ENCODE data around the gene MOCS3. TPM values are rescaled to one million over a fixed set of nuclear protein-coding genes. Genes with fewer than 3 reads are reported as not detected.
"Not testable (repeated sequence)": the region's sequence is repeated elsewhere in the genome, so short reads cannot be mapped to it uniquely, and the experiment has no call there.

MOCS3 gene
- total RNA-seq, 1 donor, result 11.0 TPM

- peak; percentile 90 to 97 (median 97) for DNase-seq (ENCODE audit: low read depth in 2 of 3, low spot score in 2 of 3)
These were observed 27.2 kb upstream of the MOCS3 start, which contains the start of gene ADNP for GRCh38 chr20:50931306-50932015. TSS of gene ADNP (minus strand) at chr20:50931437. CDS start at chr20:50903996, 27,441 bp downstream.

DNA sequence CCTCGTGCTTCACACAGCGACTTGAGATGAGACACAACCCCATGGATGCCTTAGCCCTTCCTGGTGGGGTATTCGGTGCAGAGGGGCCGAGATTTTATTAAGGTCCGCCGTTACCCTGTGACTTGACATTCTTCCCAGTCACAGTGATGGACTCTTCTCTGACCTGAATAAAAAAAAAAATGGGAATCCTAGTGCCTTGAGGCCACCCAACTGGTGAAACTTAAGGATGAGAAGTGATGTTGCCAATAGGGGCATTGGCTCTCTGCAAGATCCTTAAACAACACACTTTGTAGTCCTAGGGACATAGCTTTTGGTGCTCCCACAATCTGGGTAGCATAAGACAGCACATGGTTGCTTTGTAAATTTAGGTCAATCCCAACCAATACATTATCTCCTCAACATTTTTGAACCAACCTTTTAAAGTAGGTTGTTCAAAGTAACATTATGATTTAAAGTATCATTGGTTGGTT, 26.6 kb upstream of the MOCS3 start:
- DNase-seq (ENCODE audit: low read depth in 2 of 3, low spot score in 2 of 3), result no peak

DNA sequence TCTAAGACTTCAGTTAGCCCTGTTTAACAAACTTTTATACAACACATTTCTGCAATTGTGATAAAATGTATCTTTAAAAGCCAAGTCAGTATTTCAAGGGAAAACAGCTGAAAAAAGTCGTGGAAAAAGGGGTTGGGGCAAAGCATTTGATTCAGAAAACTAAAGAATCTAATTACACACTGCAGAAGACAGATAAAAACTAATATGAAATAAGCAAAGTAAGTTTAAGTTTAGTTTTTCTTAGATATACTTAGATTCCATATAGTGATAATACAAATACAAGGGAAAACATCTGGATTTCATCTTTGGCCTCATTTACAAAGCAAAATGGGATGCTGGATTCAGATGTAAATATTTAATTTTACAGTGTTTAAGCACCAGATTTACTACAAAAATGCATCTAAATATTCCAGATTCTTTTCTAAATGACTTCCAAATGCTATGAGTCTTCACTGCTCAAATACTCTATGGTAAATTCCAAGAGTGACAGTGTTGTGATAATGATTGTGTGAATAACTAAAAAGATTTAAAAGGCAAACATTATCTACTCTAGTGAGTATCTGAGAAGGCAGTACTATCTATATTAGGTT, 25.8 kb upstream of the MOCS3 start:
- DNase-seq (ENCODE audit: low read depth in 2 of 3, low spot score in 2 of 3), result no peak

GRCh38 chr20:50933589-50933988, 25.0 kb upstream of the MOCS3 start:
- no peak for DNase-seq (ENCODE audit: low read depth in 2 of 3, low spot score in 2 of 3)

GRCh38 chr20:50943069-50943468, 15.5 kb upstream of the MOCS3 start:
- no peak for DNase-seq (ENCODE audit: low read depth in 2 of 3, low spot score in 2 of 3)

DNA sequence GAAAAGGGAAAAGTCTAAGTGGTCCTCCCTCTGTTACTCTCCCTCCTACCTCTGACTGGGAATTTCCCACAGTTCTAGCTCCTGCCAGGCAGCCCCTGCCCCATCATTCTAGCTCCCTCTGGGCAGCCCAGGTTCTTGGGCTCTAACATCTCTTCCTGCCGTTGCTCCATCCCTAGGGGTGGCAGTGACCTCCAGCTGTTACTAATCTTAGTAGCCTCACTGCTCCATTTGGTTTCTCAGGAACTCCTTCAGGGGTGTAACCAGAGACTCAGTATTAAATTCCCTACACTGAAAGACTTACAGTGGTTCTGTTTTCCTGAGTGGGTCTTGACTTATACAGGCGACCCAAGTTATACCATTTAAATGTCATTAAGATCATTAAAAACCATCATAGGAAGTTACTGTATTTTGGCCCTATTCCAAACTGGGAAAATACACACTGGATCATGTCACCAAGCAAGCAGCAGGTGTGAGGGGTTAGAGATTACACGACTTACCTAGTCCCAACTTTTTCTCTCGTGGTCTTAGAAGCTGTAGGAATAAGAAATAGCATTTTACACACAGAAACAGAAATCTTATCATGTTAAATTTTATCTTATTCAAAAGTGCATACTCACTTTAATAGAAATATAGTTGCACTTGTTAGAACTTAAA, 10.4 kb upstream of the MOCS3 start:
- DNase-seq (ENCODE audit: low read depth in 2 of 3, low spot score in 2 of 3), result no peak

GRCh38 chr20:50953196-50953595, 5.4 kb upstream of the MOCS3 start:
- DNase-seq (ENCODE audit: low read depth in 2 of 3, low spot score in 2 of 3), result no peak

DNA sequence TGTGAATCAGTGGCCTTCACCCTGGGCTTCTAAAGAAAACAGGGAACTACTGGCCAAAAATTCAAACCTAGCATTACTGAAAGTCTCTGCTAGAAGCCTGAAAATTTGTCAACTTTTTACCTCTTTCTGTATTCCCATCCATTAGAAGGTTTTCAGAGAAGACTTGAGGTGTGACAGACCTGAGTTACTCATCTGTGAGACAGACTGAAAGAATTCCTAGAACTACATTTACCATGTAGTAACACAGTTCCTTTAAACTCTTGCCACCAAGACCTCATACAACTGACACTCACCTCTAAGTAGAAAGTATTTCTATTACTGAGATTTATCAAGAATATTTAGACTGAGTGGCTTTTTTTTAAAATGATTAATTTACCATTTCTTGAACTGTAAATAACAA, 4.8 kb upstream of the MOCS3 start:
- DNase-seq (ENCODE audit: low read depth in 2 of 3, low spot score in 2 of 3), result no peak

DNA sequence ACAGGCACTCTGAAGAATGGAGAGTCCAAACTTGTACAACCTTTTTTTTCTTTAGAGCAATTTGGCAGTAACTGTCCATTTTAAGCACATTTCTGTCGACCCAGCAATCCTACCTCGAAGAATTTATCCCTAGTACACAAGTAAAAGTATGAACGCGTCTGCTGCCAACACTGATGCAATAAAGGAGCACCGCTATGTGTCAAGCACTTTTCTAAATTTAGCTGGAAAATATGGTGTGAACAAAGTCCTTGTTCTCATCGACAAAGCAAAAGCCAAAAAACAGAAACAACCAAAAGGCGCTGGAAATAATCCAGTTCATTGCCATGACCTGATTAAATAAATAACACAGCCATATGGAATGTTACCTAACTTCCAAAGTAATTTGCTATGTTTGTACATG, 1.3 kb upstream of the MOCS3 start:
- no peak for DNase-seq (ENCODE audit: low read depth in 2 of 3, low spot score in 2 of 3)

DNA sequence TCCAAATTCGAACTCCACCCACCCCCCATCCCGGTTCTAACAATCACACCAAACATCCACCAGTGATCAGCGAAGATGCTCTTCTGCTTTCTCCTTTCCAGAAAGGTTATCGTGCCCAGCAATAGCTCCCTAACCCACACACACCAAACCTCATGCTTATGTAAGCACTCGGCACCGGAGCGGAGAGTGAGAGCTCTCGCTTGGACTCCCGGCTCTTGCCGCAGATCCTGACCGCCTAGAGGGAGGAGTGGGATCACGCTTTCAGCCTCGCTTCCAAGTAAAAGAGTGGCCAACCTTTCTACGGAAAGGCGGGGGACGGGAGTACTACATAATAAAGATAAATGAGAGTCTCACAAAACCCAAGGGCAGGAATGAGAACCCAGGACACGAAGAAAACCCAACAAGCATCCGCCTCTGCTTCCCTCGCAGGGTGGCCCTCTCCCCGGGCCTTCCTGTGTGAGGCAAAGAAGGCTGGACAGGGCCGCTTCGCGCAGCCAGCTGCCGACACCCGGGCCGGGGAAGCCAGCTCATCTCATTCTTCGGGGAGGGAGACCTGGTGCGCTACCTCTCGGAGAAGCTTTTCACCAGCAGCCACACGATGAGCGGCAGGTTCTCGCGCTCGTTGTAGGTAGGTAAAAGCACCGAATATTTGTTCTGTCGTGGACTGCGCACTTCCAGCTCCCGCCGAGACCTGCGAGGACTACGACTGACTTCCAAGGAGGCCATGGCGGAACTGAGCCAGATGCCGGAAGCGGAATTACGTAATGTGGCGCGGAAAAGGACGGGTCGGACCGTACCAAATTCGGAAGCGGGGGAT, 612 bp upstream of the MOCS3 start, which contains the start of gene DPM1:
Gene DPM1, minus strand, starts transcription at position 735 of the 817 bp plus-strand sequence. Its CDS starts 9 bp downstream, at position 726.
- peak in 2 of 3 donors; percentile 55 to 93 for DNase-seq (ENCODE audit: low read depth in 2 of 3, low spot score in 2 of 3)

- no peak for DNase-seq (ENCODE audit: low read depth in 2 of 3, low spot score in 2 of 3)
These were observed 1.0 kb downstream of the MOCS3 start for GRCh38 chr20:50959543-50960126.

DNA sequence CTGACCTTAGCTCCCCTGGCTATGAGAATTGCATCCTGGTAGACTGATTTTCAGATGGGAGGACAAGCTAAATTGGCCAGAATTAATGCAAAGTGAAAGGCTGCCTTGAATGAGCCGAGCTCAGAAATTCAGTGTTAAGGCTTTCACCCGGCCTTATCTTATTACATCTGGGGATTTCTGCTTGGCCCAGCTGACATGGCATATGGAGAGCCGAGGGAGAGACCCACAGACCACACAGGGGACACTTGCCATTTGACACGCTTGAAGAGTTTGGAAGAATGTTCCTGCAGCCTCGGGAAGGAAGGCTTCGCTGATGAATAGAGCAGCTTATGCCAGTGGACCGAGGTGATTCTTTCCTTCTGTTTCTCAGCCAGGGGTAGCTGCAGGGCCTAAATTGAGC, 9.0 kb downstream of the MOCS3 start:
- no peak for DNase-seq (ENCODE audit: low read depth in 2 of 3, low spot score in 2 of 3)

GRCh38 chr20:50968289-50968688, 9.7 kb downstream of the MOCS3 start:
- DNase-seq (ENCODE audit: low read depth in 2 of 3, low spot score in 2 of 3), result no peak

GRCh38 chr20:50969435-50969834, 10.8 kb downstream of the MOCS3 start:
- no peak for DNase-seq (ENCODE audit: low read depth in 2 of 3, low spot score in 2 of 3)

DNA sequence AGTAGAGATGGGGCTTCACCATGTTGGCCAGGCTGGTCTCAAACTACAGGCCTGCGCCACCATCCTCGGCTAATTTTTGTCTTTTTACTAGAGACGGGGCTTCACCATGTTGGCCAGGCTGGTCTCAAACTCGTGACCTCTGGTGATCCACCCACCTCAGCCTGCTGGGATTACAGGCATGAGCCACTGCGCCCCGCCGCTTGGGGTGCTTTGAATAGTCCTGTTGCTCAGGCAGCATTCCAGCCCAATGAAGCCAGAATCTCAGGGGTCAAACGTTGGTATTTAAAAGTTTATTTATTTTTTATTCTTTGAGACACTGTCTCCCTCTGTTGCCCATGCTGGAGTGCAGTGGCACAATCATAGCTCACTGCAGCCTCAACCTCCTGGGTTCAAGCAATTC, 11.3 kb downstream of the MOCS3 start:
- DNase-seq (ENCODE audit: low read depth in 2 of 3, low spot score in 2 of 3), result no peak

GRCh38 chr20:50975701-50976330, 17.2 kb downstream of the MOCS3 start:
- DNase-seq (ENCODE audit: low read depth in 2 of 3, low spot score in 2 of 3), result no peak

GRCh38 chr20:50977066-50978021, 18.7 kb downstream of the MOCS3 start:
- no peak for DNase-seq (ENCODE audit: low read depth in 2 of 3, low spot score in 2 of 3)

GRCh38 chr20:50978533-50978932, 19.9 kb downstream of the MOCS3 start:
- not testable (repeated sequence) for DNase-seq (ENCODE audit: low read depth in 2 of 3, low spot score in 2 of 3)

Measured in hematopoietic multipotent progenitor cell (in vitro differentiated cells).